GM23338 (cell line): ENCODE results near the gene SUGCT. TPM values are rescaled to one million over a fixed set of nuclear protein-coding genes. Genes with fewer than 3 reads are reported as not detected.

Source experiments
- ATAC-seq: fragments of 200-7000 bp; cut with Tn5 transposase; 3 replicates; pipeline ENCODE4 v1.9.1; 2020
- DNase-seq: peaks from one replicate; pipeline ENCODE4 v3.0.0-alpha.2; 2015; ENCODE audit warnings: low spot score
- H2AFZ ChIP-seq: fragments of 200-600 bp; sonication (generic); 2 replicates; pipeline ENCODE4 v1.8.0; 2016; ENCODE audit warnings: antibody characterized with exemption, mild to moderate bottlenecking, moderate library complexity
- H3F3A ChIP-seq: fragments of 200-600 bp; sonication (generic); replicated peaks from 2 replicates; pipeline ENCODE4 v1.8.0; 2017; ENCODE audit warnings: antibody characterized with exemption, mixed run types, low read depth
- H3K27ac ChIP-seq: fragments of 200-600 bp; sonication (generic); 2 replicates; pipeline ENCODE4 v1.6.1; 2016; ENCODE audit warnings: low read depth
- H3K27me3 ChIP-seq: fragments of 200-600 bp; sonication (generic); 2 replicates; pipeline ENCODE4 v1.8.0; 2016; ENCODE audit warnings: mild to moderate bottlenecking, mixed run types, moderate library complexity; ENCODE audit not compliant: insufficient read depth
- H3K36me3 ChIP-seq: fragments of 200-600 bp; sonication (generic); 2 replicates; pipeline ENCODE4 v1.8.0; 2016; ENCODE audit warnings: mild to moderate bottlenecking; ENCODE audit not compliant: insufficient read depth
- H3K4me1 ChIP-seq: fragments of 200-600 bp; sonication (generic); 2 replicates; pipeline ENCODE4 v1.8.0; 2016; ENCODE audit warnings: mild to moderate bottlenecking, moderate library complexity; ENCODE audit not compliant: insufficient read depth
- H3K4me2 ChIP-seq: fragments of 200-600 bp; sonication (generic); 2 replicates; pipeline ENCODE4 v1.7.1; 2017; ENCODE audit warnings: mixed run types
- H3K4me3 ChIP-seq: fragments of 200-600 bp; sonication (generic); 2 replicates; pipeline ENCODE4 v1.6.1; 2016; ENCODE audit warnings: mixed run types
- H3K79me2 ChIP-seq: fragments of 200-600 bp; sonication (generic); replicated peaks from 2 replicates; pipeline ENCODE4 v1.8.0; 2017; ENCODE audit warnings: mild to moderate bottlenecking; ENCODE audit not compliant: insufficient read depth
- H3K9me2 ChIP-seq: fragments of 200-600 bp; sonication (generic); 2 replicates; pipeline ENCODE4 v1.8.0; 2017; ENCODE audit not compliant: insufficient read depth
- H4K20me1 ChIP-seq: fragments of 200-600 bp; sonication (generic); replicated peaks from 2 replicates; pipeline ENCODE4 v1.8.0; 2017; ENCODE audit warnings: mild to moderate bottlenecking; ENCODE audit not compliant: insufficient read depth
- H3K27ac Mint-ChIP-seq: 2 replicates; pipeline ENCODE4 v1.8.0; 2020; ENCODE audit warnings: inconsistent platforms, mild to moderate bottlenecking, moderate library complexity, mixed read lengths
- H3K27me3 Mint-ChIP-seq: 3 replicates; pipeline ENCODE4 v1.8.0; 2022; ENCODE audit warnings: low read depth, mild to moderate bottlenecking, moderate library complexity, mixed read lengths, inconsistent platforms; ENCODE audit not compliant: insufficient read depth, poor library complexity
- H3K36me3 Mint-ChIP-seq: 3 replicates; pipeline ENCODE4 v1.8.0; 2021; ENCODE audit warnings: low read depth, mild to moderate bottlenecking, inconsistent platforms, moderate library complexity, mixed read lengths
- H3K4me1 Mint-ChIP-seq: 3 replicates; pipeline ENCODE4 v1.8.0; 2020; ENCODE audit warnings: mild to moderate bottlenecking, inconsistent platforms, mixed read lengths
- H3K4me3 Mint-ChIP-seq: 3 replicates; pipeline ENCODE4 v1.8.0; 2021; ENCODE audit warnings: moderate library complexity, mild to moderate bottlenecking, inconsistent platforms, mixed read lengths
- H3K9me3 Mint-ChIP-seq: 3 replicates; pipeline ENCODE4 v1.8.0; 2020; ENCODE audit warnings: moderate library complexity, mild to moderate bottlenecking, inconsistent platforms, mixed read lengths
- CREB1 ChIP-seq: fragments of 250-450 bp; sonication (Bioruptor Pico); IDR thresholded peaks from 2 replicates; pipeline ENCODE4 v1.5.0; 2020; ENCODE audit warnings: low read depth, mild to moderate bottlenecking, moderate library complexity
- CTCF ChIP-seq, 2 experiments: fragments of 200-600 bp in 1 of 2; sonication (generic) in 1 of 2; conservative IDR thresholded peaks; 2 replicates each; pipeline versions ENCODE4 v1.5.1 to v1.6.1; 2016 to 2017; ENCODE audit warnings: antibody characterized with exemption in 2 of 2, low read depth in 2 of 2, mild to moderate bottlenecking in 2 of 2, moderate library complexity in 1 of 2
- ETS1 ChIP-seq: IDR thresholded peaks from 2 replicates; pipeline ENCODE4 v1.6.1; 2016; ENCODE audit warnings: antibody characterized with exemption
- JUNB ChIP-seq: IDR thresholded peaks from one replicate; pipeline ENCODE4 v1.6.1; 2016; ENCODE audit warnings: antibody characterized with exemption; ENCODE audit not compliant: unreplicated experiment
- NANOG ChIP-seq: IDR thresholded peaks from 2 replicates; pipeline ENCODE4 v1.6.1; 2016; ENCODE audit warnings: antibody characterized with exemption, borderline replicate concordance
- STAT1 ChIP-seq: IDR thresholded peaks from one replicate; pipeline ENCODE4 v1.6.1; 2016; ENCODE audit warnings: antibody characterized with exemption; ENCODE audit not compliant: unreplicated experiment
- ZNF114 ChIP-seq: fragments of 250-450 bp; sonication (Bioruptor Pico); IDR thresholded peaks from 2 replicates; pipeline ENCODE4 v1.5.0; 2020; ENCODE audit warnings: mild to moderate bottlenecking, moderate library complexity
- ZNF331 ChIP-seq: fragments of 250-450 bp; sonication (Bioruptor Pico); IDR thresholded peaks from 2 replicates; pipeline ENCODE4 v1.5.0; 2020; ENCODE audit warnings: low read depth, mild to moderate bottlenecking, moderate library complexity
- polyA plus RNA-seq: library from polyadenylated mRNA; unstranded; fragments of >200 nt; fragmentation: Nextera tagmentation; extraction: Ambion mirVana; gene quantifications from 2 replicates; pipeline ENCODE4 v1.2.1, GENCODE V29; 2016
- total RNA-seq: library from RNA; depleted of rRNA; stranded (reverse); fragments of >200 nt; shearing (Covaris generic); gene quantifications from 2 replicates; pipeline ENCODE4 v1.2.3, GENCODE V29; 2014

SUGCT gene
- total and polyA plus RNA-seq, 2 experiments from 2014 or later, result 4.2 to 5.6 TPM

DNA sequence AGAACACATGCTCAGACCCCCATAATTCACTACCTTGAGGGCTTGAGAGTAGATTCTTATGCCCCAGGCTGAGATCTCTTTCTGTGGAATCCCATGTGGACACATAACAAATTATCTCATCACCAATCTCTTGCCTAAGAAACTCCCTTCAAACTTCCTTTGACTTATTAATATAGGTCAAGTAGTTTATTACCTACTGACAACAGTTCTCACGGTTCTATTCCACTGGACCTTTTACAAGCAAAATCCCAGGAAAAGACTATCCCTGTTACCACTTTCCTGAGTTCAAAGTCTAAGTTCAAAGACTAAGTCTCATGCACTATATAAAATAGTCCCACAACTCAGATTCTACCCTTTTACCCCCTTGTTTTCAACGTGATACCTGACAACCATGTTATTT, 754.7 kb downstream of the SUGCT start (continued):
- TF ChIP-seq CTCF (conservative IDR thresholded peaks at IDR 0.05; ENCODE audit: low read depth in 2 of 2) (no peak), CREB1 (CRISPR knock-in tag) (no peak)

GRCh38 chr7:40890088-40890692, 755.4 kb downstream of the SUGCT start:
- H3K27ac ChIP-seq, result no peak overlapping the region
- Mint-ChIP-seq H3K36me3 (peaks cover 8% of the 10 kb centered on the region; the same call in 1 of the 3 replicates), H3K9me3 (peaks cover 15% of the 10 kb centered on the region), H3K27ac (no peak overlapping the region), H3K4me1 (no peaks in the 10 kb centered on the region; the same call in 2 of the 3 replicates), H3K27me3 (peaks cover 2% of the 10 kb centered on the region), H3K4me3 (no peak overlapping the region)
- H2AFZ ChIP-seq, result no peak overlapping the region
- H4K20me1 ChIP-seq, result no peaks in the 10 kb centered on the region
- TF ChIP-seq JUNB (no peak), ETS1 (no peak), STAT1 (no peak), NANOG (no peak), ZNF114 (CRISPR knock-in tag) (no peak)
- ATAC-seq, result no peak
- H3K4me2 ChIP-seq, result no peak overlapping the region
- no peaks in the 10 kb centered on the region for H3K36me3 ChIP-seq
- H3K9me2 ChIP-seq, result 0 out of 2 replicates have a peak, but pooled peaks cover 19% of the 10 kb centered on the region
- H3K27me3 ChIP-seq, result no peaks in the 10 kb centered on the region
- H3F3A ChIP-seq, result no peaks in the 10 kb centered on the region
- H3K4me1 ChIP-seq, result no peaks in the 10 kb centered on the region
- H3K4me3 ChIP-seq, result no peak overlapping the region
- no peaks in the 10 kb centered on the region for H3K79me2 ChIP-seq
- DNase-seq, result no peak

DNA sequence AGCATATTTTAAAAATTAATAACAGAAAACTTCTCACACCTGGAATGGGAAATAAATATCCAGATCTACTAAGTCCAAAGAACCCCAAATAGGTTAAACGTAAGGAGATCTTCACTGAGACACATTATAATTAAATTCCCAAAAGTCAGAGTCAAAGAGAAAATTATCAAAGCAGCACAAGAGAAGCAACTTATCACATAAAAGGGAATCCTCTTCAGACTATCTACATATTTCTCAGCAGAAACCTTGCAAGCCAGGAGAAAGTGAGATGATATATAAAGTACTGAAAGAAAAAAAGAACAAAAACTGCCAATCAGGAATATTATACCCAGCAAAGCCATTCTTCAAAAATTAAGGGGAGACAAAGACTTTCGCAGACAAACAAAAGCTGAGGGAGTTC, 756.4 kb downstream of the SUGCT start:
- no peaks in the 10 kb centered on the region; the same call in 1 of the 2 replicates for H3K36me3 ChIP-seq
- Mint-ChIP-seq H3K36me3 (peaks cover 8% of the 10 kb centered on the region; the same call in 1 of the 3 replicates), H3K27me3 (peaks cover 2% of the 10 kb centered on the region), H3K4me3 (no peak overlapping the region), H3K9me3 (peaks cover 18% of the 10 kb centered on the region), H3K4me1 (no peaks in the 10 kb centered on the region; the same call in 2 of the 3 replicates), H3K27ac (no peak overlapping the region)
- DNase-seq (no peak), ATAC-seq (no peak)
- no peaks in the 10 kb centered on the region for H3K27me3 ChIP-seq
- TF ChIP-seq CREB1 (CRISPR knock-in tag) (no peak), ZNF331 (CRISPR knock-in tag) (no peak)
- no peaks in the 10 kb centered on the region for H3K79me2 ChIP-seq
- H3K27ac ChIP-seq, result no peak overlapping the region
- no peak overlapping the region for H3K4me2 ChIP-seq
- H3K4me1 ChIP-seq, result no peaks in the 10 kb centered on the region
- H3F3A ChIP-seq, result no peaks in the 10 kb centered on the region
- no peak overlapping the region for H2AFZ ChIP-seq
- H3K4me3 ChIP-seq, result no peak overlapping the region
- 0 out of 2 replicates have a peak, but pooled peaks cover 16% of the 10 kb centered on the region for H3K9me2 ChIP-seq
- H4K20me1 ChIP-seq, result no peaks in the 10 kb centered on the region
